IMR-90 (cell line): ENCODE results near the gene LAMTOR4. TPM values are rescaled to one million over a fixed set of nuclear protein-coding genes. Genes with fewer than 3 reads are reported as not detected.

ENCODE experiments used
- ATAC-seq: fragments of 200-7000 bp; cut with Tn5 transposase; 2 replicates; pipeline ENCODE4 v1.9.1; 2020; ENCODE audit warnings: low read depth, mild to moderate bottlenecking, moderate library complexity
- BruUV-seq: library from RNA; stranded (reverse); fragments of 400-500 nt; replicated peaks from 2 replicates; lab custom pipeline; 2021; lab: Mats Ljungman, UMichigan
- CTCF ChIA-PET: fragments of 300-600 bp; formaldehyde crosslinking; extraction: SDS; loops from one replicate; lab custom pipeline; 2021; ENCODE audit warnings: antibody characterized with exemption; lab: Yijun Ruan, JAX
- POLR2A ChIA-PET: fragments of 300-600 bp; sonication (Branson Sonifier 250); formaldehyde crosslinking; loops from one replicate; lab custom pipeline; 2022; ENCODE audit warnings: antibody characterized with exemption; ENCODE audit not compliant: unreplicated experiment; lab: Charles Lee
- DNase-seq: peaks from one replicate; pipeline ENCODE4 v3.0.0; 2013
- H2AFZ ChIP-seq: replicated peaks from 2 replicates; pipeline ENCODE3; 2013; ENCODE audit warnings: low read length, mild to moderate bottlenecking; ENCODE audit not compliant: poor library complexity
- H2AK5ac ChIP-seq: 2 replicates; pipeline ENCODE4 v1.6.1; 2013; ENCODE audit warnings: low read depth, low read length, inconsistent platforms
- H2AK9ac ChIP-seq: replicated peaks from 2 replicates; pipeline ENCODE3; 2013; ENCODE audit warnings: mild to moderate bottlenecking, low read depth, low read length, moderate library complexity; ENCODE audit not compliant: poor library complexity
- H2BK120ac ChIP-seq: 2 replicates; pipeline ENCODE4 v1.6.1; 2013; ENCODE audit warnings: low read depth, low read length, inconsistent platforms
- H2BK15ac ChIP-seq: 3 replicates; pipeline ENCODE4 v1.6.1; 2013; ENCODE audit warnings: low read depth, low read length, inconsistent platforms
- H2BK20ac ChIP-seq: 2 replicates; pipeline ENCODE4 v1.6.1; 2013; ENCODE audit warnings: low read depth, mild to moderate bottlenecking, inconsistent platforms, low read length, moderate library complexity
- H2BK5ac ChIP-seq: 2 replicates; pipeline ENCODE4 v1.6.1; 2013; ENCODE audit warnings: mild to moderate bottlenecking, low read depth, low read length, inconsistent platforms; ENCODE audit not compliant: poor library complexity, severe bottlenecking
- H3K14ac ChIP-seq: replicated peaks from 2 replicates; pipeline ENCODE4 v1.6.1; 2013; ENCODE audit warnings: low read depth, low read length, inconsistent platforms
- H3K18ac ChIP-seq: 2 replicates; pipeline ENCODE4 v1.6.1; 2013; ENCODE audit warnings: low read depth, low read length, control low read depth
- H3K23ac ChIP-seq: 2 replicates; pipeline ENCODE4 v1.6.1; 2013; ENCODE audit warnings: low read depth, low read length, inconsistent platforms
- H3K27ac ChIP-seq: 2 replicates; pipeline ENCODE4 v1.5.1; 2013; ENCODE audit warnings: mild to moderate bottlenecking, control low read depth, low read length; ENCODE audit not compliant: insufficient read depth
- H3K27me3 ChIP-seq: 2 replicates; pipeline ENCODE4 v1.6.1; 2013; ENCODE audit warnings: low read length; ENCODE audit not compliant: control insufficient read depth, insufficient read depth
- H3K36me3 ChIP-seq: 2 replicates; pipeline ENCODE4 v1.6.1; 2013; ENCODE audit warnings: low read length, mixed read lengths; ENCODE audit not compliant: control insufficient read depth, insufficient read depth
- H3K4ac ChIP-seq: 2 replicates; pipeline ENCODE4 v1.6.1; 2013; ENCODE audit warnings: low read depth, low read length, inconsistent platforms
- H3K4me1 ChIP-seq: 2 replicates; pipeline ENCODE4 v1.6.1; 2013; ENCODE audit warnings: low read length, mixed read lengths; ENCODE audit not compliant: control insufficient read depth, insufficient read depth
- H3K4me2 ChIP-seq: 2 replicates; pipeline ENCODE4 v1.6.1; 2013; ENCODE audit warnings: low read depth, mild to moderate bottlenecking, control low read depth, low read length, moderate library complexity
- H3K4me3 ChIP-seq: 2 replicates; pipeline ENCODE4 v1.5.1; 2013; ENCODE audit warnings: low read depth, mild to moderate bottlenecking, control low read depth, low read length, moderate library complexity; ENCODE audit not compliant: insufficient read depth
- H3K56ac ChIP-seq: 2 replicates; pipeline ENCODE4 v1.6.1; 2013; ENCODE audit warnings: low read length, inconsistent platforms; ENCODE audit not compliant: insufficient read depth; ENCODE audit errors: extremely low read depth
- H3K79me1 ChIP-seq, 2 experiments: 2 replicates each; pipeline ENCODE4 v1.6.1; 2013; ENCODE audit warnings: low read length in 2 of 2, inconsistent platforms in 1 of 2, low read depth in 1 of 2
- H3K9ac ChIP-seq: 2 replicates; pipeline ENCODE4 v1.6.1; 2013; ENCODE audit warnings: low read depth, low read length, control low read depth
- H3K9me1 ChIP-seq: 2 replicates; pipeline ENCODE4 v1.6.1; 2013; ENCODE audit warnings: low read length, inconsistent platforms; ENCODE audit not compliant: insufficient read depth
- H3K9me3 ChIP-seq: 2 replicates; pipeline ENCODE4 v1.6.1; 2013; ENCODE audit warnings: low read length; ENCODE audit not compliant: control insufficient read depth, insufficient read depth
- H4K20me1 ChIP-seq: 2 replicates; pipeline ENCODE4 v1.6.1; 2013; ENCODE audit warnings: low read length, inconsistent platforms; ENCODE audit not compliant: insufficient read depth
- H4K5ac ChIP-seq: 2 replicates; pipeline ENCODE4 v1.6.1; 2013; ENCODE audit warnings: mild to moderate bottlenecking, low read depth, low read length, control low read depth
- H4K8ac ChIP-seq, 2 experiments: 2 replicates each; pipeline ENCODE4 v1.6.1; 2013; ENCODE audit warnings: low read depth in 2 of 2, low read length in 2 of 2, control low read depth in 1 of 2, inconsistent platforms in 1 of 2
- H4K91ac ChIP-seq: 2 replicates; pipeline ENCODE4 v1.6.1; 2013; ENCODE audit warnings: low read depth, low read length, inconsistent platforms; ENCODE audit not compliant: insufficient read depth
- FOS ChIP-seq: fragments of 150-350 bp; IDR thresholded peaks from 2 replicates; pipeline ENCODE4 v1.6.1; 2016; ENCODE audit warnings: low read depth, low read length
- MAFK ChIP-seq: IDR thresholded peaks from 2 replicates; pipeline ENCODE4 v1.6.1; 2012; ENCODE audit warnings: low read depth, low read length, improper control_type of control experiment
- POLR2A ChIP-seq: IDR thresholded peaks from 2 replicates; pipeline ENCODE4 v1.6.1; 2012; ENCODE audit warnings: mild to moderate bottlenecking, low read depth, low read length
- WGBS, 2 experiments: methylation state at CpG; one replicate each; pipeline versions ENCODE4 v1.1.5 to v1.1.7; 2013; ENCODE audit warnings: missing lambda C conversion rate in 2 of 2; ENCODE audit not compliant: insufficient read length in 1 of 2; ENCODE audit errors: extremely low coverage in 2 of 2; 5-methylcytosine and 5-hydroxymethylcytosine counted together
- dilution Hi-C: fragments of 300-500 bp; cut with HindIII; formaldehyde crosslinking; loops from one replicate; pipeline ENCODE4 v1.14.3; 2018; ENCODE audit warnings: low sequenced_read_pairs; ENCODE audit not compliant: unreplicated experiment
- in situ Hi-C: fragments of 300-500 bp; cut with MboI; formaldehyde crosslinking; loops from 3 replicates; pipeline ENCODE4 v1.14.3; 2019; ENCODE audit warnings: low sequenced_read_pairs, inconsistent platforms, mixed read lengths
- intact Hi-C: fragments of 100-400 bp; cut with micrococcal nuclease; formaldehyde crosslinking; loops from 2 replicates; pipeline ENCODE4 v1.10.0; 2022
- polyA plus RNA-seq, 3 experiments: library from polyadenylated mRNA; depleted of rRNA; stranded (reverse); fragments of >200 nt; gene quantifications; 2 replicates each; pipeline ENCODE4 v1.2.3, GENCODE V29; 2012; ENCODE audit warnings: low replicate concordance in 1 of 3
- total RNA-seq: library from RNA; depleted of rRNA; stranded (reverse); fragments of >200 nt; gene quantifications from 2 replicates; pipeline ENCODE4 v1.2.3, GENCODE V29; 2012
- TF ChIP-seq, protein P1 (sequence below): conservative IDR thresholded peaks from 2 replicates; pipeline ENCODE4 v1.5.1; 2012; ENCODE audit warnings: mild to moderate bottlenecking, low read depth, low read length, improper control_type of control experiment

Gene LAMTOR4
- total and polyA plus RNA-seq, 2 of the 4 experiments (the other 2 are of a cell fraction), result 134 to 268 TPM

DNA sequence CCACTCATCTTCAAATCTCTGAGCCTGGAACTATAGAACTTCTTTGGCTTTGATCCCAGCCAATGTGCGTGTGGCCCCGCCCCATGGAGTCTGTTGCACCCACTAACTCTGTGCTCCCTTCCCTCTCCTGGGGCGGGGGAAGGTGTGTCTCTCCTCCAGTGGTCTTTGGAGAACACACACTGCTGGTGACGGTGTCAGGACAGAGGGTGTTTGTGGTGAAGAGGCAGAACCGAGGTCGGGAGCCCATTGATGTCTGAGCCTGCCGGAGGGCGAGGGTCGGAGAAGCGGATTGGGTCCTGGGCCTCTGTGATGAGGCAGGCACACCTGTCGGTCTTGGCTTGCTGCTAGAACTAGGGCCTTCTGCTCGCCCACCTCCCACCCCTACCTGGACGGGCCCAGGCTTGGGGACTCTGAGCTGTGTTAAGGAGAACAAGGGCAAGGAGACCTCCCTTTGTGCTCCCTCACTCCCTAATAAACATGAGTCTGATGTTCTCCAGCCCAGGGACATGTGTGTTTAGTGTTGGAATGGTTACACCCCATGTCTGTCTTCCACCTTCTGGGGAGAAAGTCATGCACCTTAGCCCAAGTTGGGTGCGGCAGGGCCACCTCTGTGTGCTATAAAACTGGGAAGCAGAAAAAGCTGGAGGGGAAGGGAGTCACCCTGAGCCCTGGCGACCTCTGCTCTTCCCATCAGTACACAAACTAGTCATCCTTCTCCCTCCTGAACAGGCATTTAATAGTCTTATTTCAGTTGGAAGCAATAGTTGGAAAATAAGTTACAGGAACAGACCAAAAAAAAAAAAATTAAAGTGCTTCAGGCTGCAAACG lies 5.2 kb downstream of the LAMTOR4 start:
- H3K18ac ChIP-seq, result no peak overlapping the region
- WGBS, 2 experiments, result 100% methylated on average over 1 of the region's 16 CpGs; no CpG with 5 or more reads in 1 of the 2 experiments
- no peak overlapping the region for H2AFZ ChIP-seq
- in situ Hi-C loops, result no loop called here
- no peak overlapping the region for H3K4ac ChIP-seq
- TF ChIP-seq FOS (no peak), POLR2A (no peak), MAFK (no peak)
- TF ChIP-seq, protein P1, sequence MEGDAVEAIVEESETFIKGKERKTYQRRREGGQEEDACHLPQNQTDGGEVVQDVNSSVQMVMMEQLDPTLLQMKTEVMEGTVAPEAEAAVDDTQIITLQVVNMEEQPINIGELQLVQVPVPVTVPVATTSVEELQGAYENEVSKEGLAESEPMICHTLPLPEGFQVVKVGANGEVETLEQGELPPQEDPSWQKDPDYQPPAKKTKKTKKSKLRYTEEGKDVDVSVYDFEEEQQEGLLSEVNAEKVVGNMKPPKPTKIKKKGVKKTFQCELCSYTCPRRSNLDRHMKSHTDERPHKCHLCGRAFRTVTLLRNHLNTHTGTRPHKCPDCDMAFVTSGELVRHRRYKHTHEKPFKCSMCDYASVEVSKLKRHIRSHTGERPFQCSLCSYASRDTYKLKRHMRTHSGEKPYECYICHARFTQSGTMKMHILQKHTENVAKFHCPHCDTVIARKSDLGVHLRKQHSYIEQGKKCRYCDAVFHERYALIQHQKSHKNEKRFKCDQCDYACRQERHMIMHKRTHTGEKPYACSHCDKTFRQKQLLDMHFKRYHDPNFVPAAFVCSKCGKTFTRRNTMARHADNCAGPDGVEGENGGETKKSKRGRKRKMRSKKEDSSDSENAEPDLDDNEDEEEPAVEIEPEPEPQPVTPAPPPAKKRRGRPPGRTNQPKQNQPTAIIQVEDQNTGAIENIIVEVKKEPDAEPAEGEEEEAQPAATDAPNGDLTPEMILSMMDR, result no peak
- peak overlapping the region; percentile 42 for H2AK9ac ChIP-seq
- intact Hi-C loops, result no loop called here
- H3K27me3 ChIP-seq, result no peaks in the 10 kb centered on the region
- no peak overlapping the region for H3K14ac ChIP-seq
- peaks cover 6% of the 10 kb centered on the region for H3K4me1 ChIP-seq
- H2BK120ac ChIP-seq, result no peak overlapping the region
- H3K79me1 ChIP-seq, result peaks cover 32 to 77% of the 10 kb centered on the region in 2 experiments
- H4K8ac ChIP-seq, result no peak overlapping the region
- H3K4me3 ChIP-seq, result no peak overlapping the region
- DNase-seq (no peak), ATAC-seq (no peak)
- no peak overlapping the region for H3K27ac ChIP-seq
- H4K5ac ChIP-seq, result no peak overlapping the region
- no peak overlapping the region for H3K4me2 ChIP-seq
- H3K9me3 ChIP-seq, result no peaks in the 10 kb centered on the region
- no peak overlapping the region for H2AK5ac ChIP-seq
- no peak overlapping the region for H4K91ac ChIP-seq
- peaks cover 42% of the 10 kb centered on the region for H3K36me3 ChIP-seq
- peaks cover 23% of the 10 kb centered on the region for H4K20me1 ChIP-seq
- no peaks in the 10 kb centered on the region for H3K9me1 ChIP-seq
- H2BK20ac ChIP-seq, result no peak overlapping the region
- ChIA-PET CTCF (no interaction called here), POLR2A (interaction anchor here (0.6 kb wide), 1 partner anchor 67 kb away, joined by 3 read pairs; no protein-coding TSS in a partner anchor)
- H3K56ac ChIP-seq, result no peak overlapping the region
- no peak overlapping the region for H3K9ac ChIP-seq
- H3K23ac ChIP-seq, result no peak overlapping the region
- no peak overlapping the region for H2BK5ac ChIP-seq
- dilution Hi-C loops, result no loop called here
- H2BK15ac ChIP-seq, result no peak overlapping the region
- no TSS peak for BruUV-seq
